GM19328 (cell line): ENCODE data around the gene BCAN.
"Not testable (repeated sequence)": the region's sequence is repeated elsewhere in the genome, so short reads cannot be mapped to it uniquely, and the experiment has no call there.

Experiments
- ATAC-seq: cut with Tn5 transposase; IDR thresholded peaks from one replicate; pipeline ENCODE4 v1.9.1; 2021; ENCODE audit warnings: mild to moderate bottlenecking, moderate library complexity; ENCODE audit not compliant: unreplicated experiment

The BCAN gene, protein sequence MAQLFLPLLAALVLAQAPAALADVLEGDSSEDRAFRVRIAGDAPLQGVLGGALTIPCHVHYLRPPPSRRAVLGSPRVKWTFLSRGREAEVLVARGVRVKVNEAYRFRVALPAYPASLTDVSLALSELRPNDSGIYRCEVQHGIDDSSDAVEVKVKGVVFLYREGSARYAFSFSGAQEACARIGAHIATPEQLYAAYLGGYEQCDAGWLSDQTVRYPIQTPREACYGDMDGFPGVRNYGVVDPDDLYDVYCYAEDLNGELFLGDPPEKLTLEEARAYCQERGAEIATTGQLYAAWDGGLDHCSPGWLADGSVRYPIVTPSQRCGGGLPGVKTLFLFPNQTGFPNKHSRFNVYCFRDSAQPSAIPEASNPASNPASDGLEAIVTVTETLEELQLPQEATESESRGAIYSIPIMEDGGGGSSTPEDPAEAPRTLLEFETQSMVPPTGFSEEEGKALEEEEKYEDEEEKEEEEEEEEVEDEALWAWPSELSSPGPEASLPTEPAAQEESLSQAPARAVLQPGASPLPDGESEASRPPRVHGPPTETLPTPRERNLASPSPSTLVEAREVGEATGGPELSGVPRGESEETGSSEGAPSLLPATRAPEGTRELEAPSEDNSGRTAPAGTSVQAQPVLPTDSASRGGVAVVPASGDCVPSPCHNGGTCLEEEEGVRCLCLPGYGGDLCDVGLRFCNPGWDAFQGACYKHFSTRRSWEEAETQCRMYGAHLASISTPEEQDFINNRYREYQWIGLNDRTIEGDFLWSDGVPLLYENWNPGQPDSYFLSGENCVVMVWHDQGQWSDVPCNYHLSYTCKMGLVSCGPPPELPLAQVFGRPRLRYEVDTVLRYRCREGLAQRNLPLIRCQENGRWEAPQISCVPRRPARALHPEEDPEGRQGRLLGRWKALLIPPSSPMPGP

GRCh38 chr1:156641761-156642264 is at the start of gene BCAN:
Gene BCAN (plus strand): TSS chr1:156642117. CDS start chr1:156646055, 3,938 bp downstream.
- no peak for ATAC-seq

- no peak for ATAC-seq
Observed at GRCh38 chr1:156592158-156592909, 49.6 kb upstream of the BCAN start.

GRCh38 chr1:156592910-156593660 is 48.8 kb upstream of the BCAN start:
- ATAC-seq = no peak

GRCh38 chr1:156593661-156593989 is 48.3 kb upstream of the BCAN start:
- ATAC-seq = no peak

- no peak for ATAC-seq
Observed at GRCh38 chr1:156594190-156594589, 47.7 kb upstream of the BCAN start.

- no peak for ATAC-seq
Observed at GRCh38 chr1:156595016-156595415, 46.9 kb upstream of the BCAN start.

DNA sequence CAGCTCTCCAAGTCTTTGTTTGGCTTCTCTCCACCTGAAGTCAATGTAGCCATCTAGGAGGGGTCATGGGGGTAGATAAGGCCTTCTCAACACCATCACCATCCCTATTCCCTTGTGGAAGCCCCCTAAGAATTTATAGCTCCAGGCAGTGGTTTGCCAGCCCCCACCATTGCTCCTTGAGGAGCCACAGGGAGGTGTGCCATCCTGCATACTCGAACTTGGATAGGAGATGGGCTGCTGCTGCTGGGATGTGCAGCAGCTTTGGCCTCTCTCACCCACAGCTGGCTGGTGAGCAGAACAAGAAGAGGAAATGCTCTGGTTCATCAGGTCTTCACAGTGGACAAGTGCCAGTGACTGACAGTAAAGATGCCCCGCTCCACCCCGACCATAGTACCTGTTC is 45.5 kb upstream of the BCAN start:
- ATAC-seq = no peak

- no peak for ATAC-seq
Observed at GRCh38 chr1:156598125-156598524, 43.8 kb upstream of the BCAN start.

GRCh38 chr1:156598731-156599432 is 43.0 kb upstream of the BCAN start:
- no peak for ATAC-seq

- no peak for ATAC-seq
Observed at GRCh38 chr1:156599811-156600210, 42.1 kb upstream of the BCAN start.

DNA sequence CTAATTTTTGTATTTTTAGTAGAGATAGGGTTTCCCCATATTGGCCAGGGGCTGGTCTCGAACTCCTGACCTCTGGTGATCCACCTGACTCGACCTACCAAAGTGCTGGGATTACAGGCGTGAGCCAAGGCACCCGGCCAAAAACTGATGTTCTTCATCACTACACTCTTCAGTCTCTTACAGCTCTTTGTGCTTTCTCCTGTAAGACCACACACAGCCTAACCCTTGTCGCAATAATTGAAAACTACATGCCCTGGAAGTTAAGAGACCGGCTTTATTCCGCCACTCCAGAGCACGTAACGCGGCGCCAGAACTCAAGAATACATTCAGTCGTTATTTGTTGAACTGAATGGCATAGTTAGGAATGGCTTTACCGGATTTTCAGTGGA is 41.2 kb upstream of the BCAN start:
- ATAC-seq = no peak

DNA sequence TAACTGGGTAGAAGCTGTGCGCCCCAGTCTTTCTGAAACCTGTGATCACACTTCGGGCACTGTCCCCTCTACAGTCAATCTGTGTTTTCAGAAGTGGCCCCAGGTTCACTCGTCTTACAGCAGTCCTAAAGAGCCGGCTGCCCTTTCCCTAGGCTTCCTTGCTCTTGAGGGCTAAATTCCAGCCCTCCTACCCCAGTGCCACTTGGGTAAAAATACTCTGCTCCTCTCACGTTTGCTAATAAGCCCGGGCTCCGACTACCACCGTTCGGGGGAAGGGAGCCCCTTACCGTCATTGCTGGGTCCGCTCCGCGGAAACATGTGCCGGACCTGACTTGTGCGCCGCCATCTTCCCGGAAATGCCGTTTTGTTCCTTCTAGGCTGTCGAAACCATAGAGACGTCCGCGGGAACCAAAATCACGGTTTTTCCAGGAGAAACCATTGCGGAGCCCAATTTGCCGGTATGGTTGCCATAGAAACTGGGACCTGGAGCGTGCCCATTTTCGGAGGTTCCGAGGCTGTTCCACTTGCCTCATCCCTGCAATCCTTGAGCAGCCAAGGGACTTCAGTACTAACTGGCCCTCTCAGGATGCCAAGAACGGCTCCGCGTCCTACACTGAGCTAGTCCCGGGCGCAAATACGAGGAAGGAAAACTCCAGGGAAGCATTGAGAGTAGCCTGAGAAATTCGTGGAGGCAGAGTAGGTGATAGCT is 40.6 kb upstream of the BCAN start, which contains the start of gene GPATCH4:
GPATCH4 (minus strand) TSS at position 358 of the 709 bp plus-strand sequence.
- ATAC-seq = peak; percentile 61

- peak; percentile 32 for ATAC-seq
Observed at GRCh38 chr1:156601892-156602291, 40.0 kb upstream of the BCAN start.

- ATAC-seq = no peak
Observed at GRCh38 chr1:156602557-156602993, 39.3 kb upstream of the BCAN start.

- ATAC-seq = not testable (repeated sequence)
Observed at GRCh38 chr1:156607344-156607743, 34.6 kb upstream of the BCAN start.

- ATAC-seq = no peak
Observed at GRCh38 chr1:156608036-156608674, 33.8 kb upstream of the BCAN start.

- no peak for ATAC-seq
Observed at GRCh38 chr1:156608981-156609380, 32.9 kb upstream of the BCAN start.

- ATAC-seq = not testable (repeated sequence)
Observed at GRCh38 chr1:156610072-156610471, 31.8 kb upstream of the BCAN start.
